ENCODE data around the gene PIK3IP1. TPM values are rescaled to one million over a fixed set of nuclear protein-coding genes. Genes with fewer than 3 reads are reported as not detected.

The PIK3IP1 gene
- total RNA-seq, 1 donor from 2014 or later = 20.3 TPM

- CTCF ChIA-PET = interaction anchor here (0.7 to 5.1 kb wide), 17 partner anchors 10 to 184 kb away, joined by 3 to 53 read pairs (median 5); partner anchors contain the start of genes LIMK2 and PIK3IP1
- intact Hi-C loops (cut with micrococcal nuclease) = loop anchor here (1.0 to 5.0 kb wide), 5 partner anchors 20 to 183 kb away; partner anchors contain the start of genes LIMK2, PIK3IP1 and SELENOM
- POLR2A ChIA-PET = interaction anchor here (0.6 to 1.6 kb wide), 7 partner anchors 13 to 184 kb away, joined by 3 to 16 read pairs (median 5); partner anchors contain the start of genes DRG1, LIMK2 and PIK3IP1
- no peak overlapping the region for H3K27ac Mint-ChIP-seq
- TF ChIP-seq CTCF (IDR thresholded peaks at IDR 0.05) = peak; percentile 46
- peaks cover 47% of the 10 kb centered on the region for H3K36me3 Mint-ChIP-seq (ENCODE audit: low read depth)
- ATAC-seq (ENCODE audit: low read depth) (peak; percentile 64), DNase-seq (no peak)
- no peak overlapping the region for H3K4me3 Mint-ChIP-seq
- H3K9me3 Mint-ChIP-seq = no peaks in the 10 kb centered on the region
- H3K27me3 Mint-ChIP-seq = no peaks in the 10 kb centered on the region
- H3K4me1 Mint-ChIP-seq = no peaks in the 10 kb centered on the region
Observed at GRCh38 chr22:31272522-31273446, 19.5 kb downstream of the PIK3IP1 start.

GRCh38 chr22:31271485-31271884, 20.8 kb downstream of the PIK3IP1 start:
- H3K36me3 Mint-ChIP-seq (ENCODE audit: low read depth) = peaks cover 52% of the 10 kb centered on the region
- ATAC-seq (ENCODE audit: low read depth) (no peak), DNase-seq (no peak)
- POLR2A ChIA-PET = interaction anchor here (0.5 to 2.7 kb wide), 3 partner anchors 19 to 365 kb away, joined by 3 to 9 read pairs (median 4); no protein-coding TSS in a partner anchor
- intact Hi-C loops (cut with micrococcal nuclease) = loop anchor here (5.0 kb wide), 1 partner anchor 41 kb away; no protein-coding TSS in a partner anchor
- no peak for TF ChIP-seq CTCF (IDR thresholded peaks at IDR 0.05)
- H3K27me3 Mint-ChIP-seq = no peaks in the 10 kb centered on the region
- H3K9me3 Mint-ChIP-seq = no peaks in the 10 kb centered on the region
- no peak overlapping the region for H3K27ac Mint-ChIP-seq
- CTCF ChIA-PET = interaction anchor here (4.5 to 5.1 kb wide), 2 partner anchors 41 to 60 kb away, joined by 43 to 53 read pairs; partner anchors contain the start of gene LIMK2
- no peak overlapping the region for H3K4me3 Mint-ChIP-seq
- H3K4me1 Mint-ChIP-seq = no peaks in the 10 kb centered on the region

GRCh38 chr22:31271026-31271425, 21.3 kb downstream of the PIK3IP1 start:
- no peaks in the 10 kb centered on the region for H3K27me3 Mint-ChIP-seq
- H3K9me3 Mint-ChIP-seq = no peaks in the 10 kb centered on the region
- H3K4me3 Mint-ChIP-seq = no peak overlapping the region
- peaks cover 51% of the 10 kb centered on the region for H3K36me3 Mint-ChIP-seq (ENCODE audit: low read depth)
- ChIA-PET POLR2A (interaction anchor here (0.5 to 2.7 kb wide), 3 partner anchors 19 to 366 kb away, joined by 3 to 9 read pairs (median 4); no protein-coding TSS in a partner anchor), CTCF (interaction anchor here (1.3 to 5.1 kb wide), 3 partner anchors 9 to 60 kb away, joined by 4 to 53 read pairs (median 43); partner anchors contain the start of gene LIMK2)
- DNase-seq = no peak
- H3K4me1 Mint-ChIP-seq = no peaks in the 10 kb centered on the region
- no peak overlapping the region for H3K27ac Mint-ChIP-seq
- intact Hi-C loops (cut with micrococcal nuclease) = loop anchor here (5.0 kb wide), 1 partner anchor 41 kb away; no protein-coding TSS in a partner anchor
- no peak for TF ChIP-seq CTCF (IDR thresholded peaks at IDR 0.05)
- ATAC-seq (ENCODE audit: low read depth) = no peak

GRCh38 chr22:31269892-31270579, 22.3 kb downstream of the PIK3IP1 start:
- Mint-ChIP-seq H3K27ac (peak overlapping the region; percentile 13), H3K36me3 (ENCODE audit: low read depth) (peaks cover 46% of the 10 kb centered on the region), H3K4me3 (no peak overlapping the region), H3K4me1 (no peaks in the 10 kb centered on the region), H3K27me3 (no peaks in the 10 kb centered on the region), H3K9me3 (no peaks in the 10 kb centered on the region)
- ChIA-PET POLR2A (interaction anchor here (2.7 kb wide), 1 partner anchor 20 kb away, joined by 9 read pairs; no protein-coding TSS in a partner anchor), CTCF (interaction anchor here (0.5 to 5.1 kb wide), 4 partner anchors 10 to 225 kb away, joined by 3 to 53 read pairs (median 24); partner anchors contain the start of gene LIMK2)
- no peak for TF ChIP-seq CTCF (IDR thresholded peaks at IDR 0.05)
- intact Hi-C loops (cut with micrococcal nuclease) = loop anchor here (5.0 kb wide), 1 partner anchor 42 kb away; no protein-coding TSS in a partner anchor
- no peak for DNase-seq
- no peak for ATAC-seq (ENCODE audit: low read depth)

Measured in activated B cell treated with CpG ODN at 0.5 μM for 24 hours (primary cell).